Endodermal cell (in vitro differentiated cells): Measurements from ENCODE around the gene DNAH8. TPM values are rescaled to one million over a fixed set of nuclear protein-coding genes. Genes with fewer than 3 reads are reported as not detected.

Experiments
- DNase-seq: peaks from one replicate; pipeline ENCODE4 v3.0.0-alpha.2; 2017
- H3K27ac ChIP-seq: 2 replicates; pipeline ENCODE4 v1.5.1; 2013; ENCODE audit warnings: mild to moderate bottlenecking, low read depth, low read length, moderate library complexity
- H3K27me3 ChIP-seq: 2 replicates; pipeline ENCODE4 v1.6.1; 2013; ENCODE audit warnings: mild to moderate bottlenecking, low read length, moderate library complexity; ENCODE audit not compliant: insufficient read depth, control insufficient read depth, poor library complexity, severe bottlenecking
- H3K36me3 ChIP-seq: 2 replicates; pipeline ENCODE4 v1.7.0; 2013; ENCODE audit warnings: mild to moderate bottlenecking, low read length, moderate library complexity; ENCODE audit not compliant: control insufficient read depth, insufficient read depth
- H3K4me1 ChIP-seq: one replicate; pipeline ENCODE4 v1.7.0; 2013; ENCODE audit warnings: low read length; ENCODE audit not compliant: control insufficient read depth, insufficient read depth
- H3K4me3 ChIP-seq: 2 replicates; pipeline ENCODE4 v1.5.1; 2013; ENCODE audit warnings: mild to moderate bottlenecking, low read length, moderate library complexity
- H3K9ac ChIP-seq: 2 replicates; pipeline ENCODE4 v1.6.1; 2013; ENCODE audit warnings: mild to moderate bottlenecking, low read length, moderate library complexity; ENCODE audit not compliant: poor library complexity, severe bottlenecking; ENCODE audit errors: extremely low read depth
- H3K9me3 ChIP-seq: 2 replicates; pipeline ENCODE4 v1.6.1; 2013; ENCODE audit warnings: mild to moderate bottlenecking, low read length, moderate library complexity; ENCODE audit not compliant: control insufficient read depth
- H3K27ac Mint-ChIP-seq: 2 replicates; pipeline ENCODE4 v1.8.0; 2020; ENCODE audit warnings: mixed read lengths
- H3K27me3 Mint-ChIP-seq: 2 replicates; pipeline ENCODE4 v1.8.0; 2021; ENCODE audit warnings: mild to moderate bottlenecking, mixed read lengths; ENCODE audit not compliant: insufficient read depth
- H3K36me3 Mint-ChIP-seq: 2 replicates; pipeline ENCODE4 v1.8.0; 2020; ENCODE audit warnings: low read depth, mixed read lengths
- H3K4me1 Mint-ChIP-seq: 2 replicates; pipeline ENCODE4 v1.8.0; 2020; ENCODE audit warnings: mixed read lengths
- H3K4me3 Mint-ChIP-seq: 2 replicates; pipeline ENCODE4 v1.8.0; 2020; ENCODE audit warnings: mild to moderate bottlenecking, moderate library complexity, mixed read lengths
- H3K9me3 Mint-ChIP-seq: 2 replicates; pipeline ENCODE4 v1.8.0; 2020; ENCODE audit warnings: mild to moderate bottlenecking, mixed read lengths
- CTCF ChIP-seq: fragments of 200-600 bp; sonication (generic); conservative IDR thresholded peaks from 2 replicates; pipeline ENCODE4 v1.5.0; 2021; ENCODE audit warnings: antibody characterized with exemption, mild to moderate bottlenecking
- WGBS, 2 experiments: methylation state at CpG; one replicate each; pipeline versions ENCODE4 v1.1.5 to v1.1.7; 2013; ENCODE audit warnings: missing lambda C conversion rate in 2 of 2, mixed read lengths in 1 of 2; ENCODE audit not compliant: insufficient coverage in 1 of 2, insufficient read length in 1 of 2; 5-methylcytosine and 5-hydroxymethylcytosine counted together
- total RNA-seq, 2 donors: library from RNA; stranded (reverse); fragmentation: NEBNext Ultra II Directional in 1 of 2; extraction: Animal tissue kit (Norgen Biotek cat#: 25700) in 1 of 2; gene quantifications; 2 replicates in 1 of 2; 3 replicates in 1 of 2; pipeline ENCODE4 v1.2.1, GENCODE V29; 2021

DNAH8 gene
- total RNA-seq, 2 donors from 2014 or later = not detected

- no peak overlapping the region for H3K9ac ChIP-seq
- H3K36me3 ChIP-seq = no peaks in the 10 kb centered on the region
- H3K27ac ChIP-seq = no peak overlapping the region
- Mint-ChIP-seq H3K27me3 (peaks cover 5% of the 10 kb centered on the region), H3K27ac (no peak overlapping the region), H3K4me3 (no peak overlapping the region), H3K9me3 (no peaks in the 10 kb centered on the region), H3K4me1 (peaks cover 22% of the 10 kb centered on the region), H3K36me3 (no peaks in the 10 kb centered on the region)
- H3K4me1 ChIP-seq = no peaks in the 10 kb centered on the region
- no peak overlapping the region for H3K4me3 ChIP-seq
- no peaks in the 10 kb centered on the region for H3K27me3 ChIP-seq
- WGBS, 2 experiments = 75 to 83% methylated on average over 4 of the region's 4 CpGs
- H3K9me3 ChIP-seq = no peaks in the 10 kb centered on the region
- TF ChIP-seq CTCF = no peak
- DNase-seq = no peak
Measured at GRCh38 chr6:38797391-38797790, 82.3 kb downstream of the DNAH8 start.

GRCh38 chr6:38799529-38800184 is 84.5 kb downstream of the DNAH8 start:
- 57 to 63% methylated on average over 1 to 2 of the region's 2 CpGs for WGBS, 2 experiments
- TF ChIP-seq CTCF = no peak
- Mint-ChIP-seq H3K4me1 (peaks cover 22% of the 10 kb centered on the region), H3K36me3 (no peaks in the 10 kb centered on the region), H3K4me3 (no peak overlapping the region), H3K9me3 (no peaks in the 10 kb centered on the region), H3K27ac (no peak overlapping the region), H3K27me3 (peaks cover 9% of the 10 kb centered on the region)
- no peak for DNase-seq
- Histone ChIP-seq H3K9ac (no peak overlapping the region), H3K4me3 (no peak overlapping the region), H3K27ac (no peak overlapping the region), H3K27me3 (peaks cover 4% of the 10 kb centered on the region), H3K4me1 (no peaks in the 10 kb centered on the region), H3K9me3 (no peaks in the 10 kb centered on the region), H3K36me3 (no peaks in the 10 kb centered on the region)

GRCh38 chr6:38801305-38801704 is 86.2 kb downstream of the DNAH8 start:
- H3K36me3 Mint-ChIP-seq = no peaks in the 10 kb centered on the region
- Histone ChIP-seq H3K9ac (no peak overlapping the region), H3K9me3 (no peaks in the 10 kb centered on the region), H3K27ac (no peak overlapping the region), H3K36me3 (no peaks in the 10 kb centered on the region), H3K4me1 (no peaks in the 10 kb centered on the region), H3K4me3 (no peak overlapping the region), H3K27me3 (peaks cover 4% of the 10 kb centered on the region)
- H3K9me3 Mint-ChIP-seq = no peaks in the 10 kb centered on the region
- no peak for TF ChIP-seq CTCF
- H3K4me1 Mint-ChIP-seq = peaks cover 17% of the 10 kb centered on the region
- no peak overlapping the region for H3K27ac Mint-ChIP-seq
- WGBS, 2 experiments = 78 to 95% methylated on average over 2 to 4 of the region's 4 CpGs
- no peak overlapping the region for H3K4me3 Mint-ChIP-seq
- peaks cover 15% of the 10 kb centered on the region for H3K27me3 Mint-ChIP-seq
- DNase-seq = no peak
